LNCAP (cell line): ENCODE data around the gene ZNF782.

Source experiments
- TF ChIP-seq, protein P1 (sequence below): fragments of 450-650 bp; IDR thresholded peaks from 2 replicates; pipeline ENCODE4 v1.5.1; 2017; ENCODE audit warnings: mild to moderate bottlenecking

The ZNF782 gene

GRCh38 chr9:96858670-96859069 is 4.4 kb upstream of the ZNF782 start:
- TF ChIP-seq, protein P1, sequence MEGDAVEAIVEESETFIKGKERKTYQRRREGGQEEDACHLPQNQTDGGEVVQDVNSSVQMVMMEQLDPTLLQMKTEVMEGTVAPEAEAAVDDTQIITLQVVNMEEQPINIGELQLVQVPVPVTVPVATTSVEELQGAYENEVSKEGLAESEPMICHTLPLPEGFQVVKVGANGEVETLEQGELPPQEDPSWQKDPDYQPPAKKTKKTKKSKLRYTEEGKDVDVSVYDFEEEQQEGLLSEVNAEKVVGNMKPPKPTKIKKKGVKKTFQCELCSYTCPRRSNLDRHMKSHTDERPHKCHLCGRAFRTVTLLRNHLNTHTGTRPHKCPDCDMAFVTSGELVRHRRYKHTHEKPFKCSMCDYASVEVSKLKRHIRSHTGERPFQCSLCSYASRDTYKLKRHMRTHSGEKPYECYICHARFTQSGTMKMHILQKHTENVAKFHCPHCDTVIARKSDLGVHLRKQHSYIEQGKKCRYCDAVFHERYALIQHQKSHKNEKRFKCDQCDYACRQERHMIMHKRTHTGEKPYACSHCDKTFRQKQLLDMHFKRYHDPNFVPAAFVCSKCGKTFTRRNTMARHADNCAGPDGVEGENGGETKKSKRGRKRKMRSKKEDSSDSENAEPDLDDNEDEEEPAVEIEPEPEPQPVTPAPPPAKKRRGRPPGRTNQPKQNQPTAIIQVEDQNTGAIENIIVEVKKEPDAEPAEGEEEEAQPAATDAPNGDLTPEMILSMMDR: no peak

GRCh38 chr9:96858018-96858573 is 3.8 kb upstream of the ZNF782 start:
- TF ChIP-seq, protein P1: no peak

DNA sequence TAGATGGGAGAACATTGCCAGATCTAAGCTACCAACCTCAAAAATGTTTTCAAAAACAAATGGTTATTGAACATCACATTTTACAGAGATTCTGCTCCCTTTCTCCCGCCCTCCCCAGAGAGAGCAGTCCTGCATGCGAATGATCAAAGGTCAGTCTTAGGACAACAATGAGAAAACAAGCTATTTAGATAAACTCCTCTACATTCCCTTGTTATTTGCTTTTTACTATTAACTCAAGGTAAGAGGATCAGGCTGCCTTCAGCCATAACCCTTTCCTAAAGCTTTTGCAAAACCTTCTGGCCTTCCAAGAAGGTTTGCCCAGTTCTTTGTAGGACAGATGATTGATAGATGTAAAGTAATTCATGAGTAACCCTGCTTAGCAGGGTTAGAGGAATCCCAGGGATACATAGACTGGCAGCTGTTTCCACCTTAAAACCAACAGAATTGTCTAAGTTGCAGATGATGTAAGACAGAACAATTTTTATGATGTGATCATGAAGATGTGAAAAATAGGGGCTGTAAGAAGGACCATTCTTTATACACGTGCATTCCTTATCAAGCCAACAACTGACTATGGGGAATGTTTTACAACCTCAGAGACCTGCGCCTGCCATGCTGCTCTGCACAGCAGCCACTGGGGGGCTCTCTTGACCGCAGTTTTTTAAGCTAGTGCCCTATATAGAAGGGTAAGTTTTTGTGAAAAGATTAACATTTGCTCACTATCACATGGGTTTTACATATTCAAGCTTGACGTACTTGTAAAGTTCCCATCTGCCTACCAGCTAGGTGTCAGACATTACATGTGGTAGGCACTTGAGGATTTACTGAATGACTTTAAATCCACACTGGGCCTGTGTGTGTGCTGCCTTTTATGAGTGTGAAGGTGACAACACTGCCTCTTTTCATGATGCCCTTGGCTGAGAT is 2.3 kb upstream of the ZNF782 start:
- TF ChIP-seq, protein P1: peak; percentile 98

DNA sequence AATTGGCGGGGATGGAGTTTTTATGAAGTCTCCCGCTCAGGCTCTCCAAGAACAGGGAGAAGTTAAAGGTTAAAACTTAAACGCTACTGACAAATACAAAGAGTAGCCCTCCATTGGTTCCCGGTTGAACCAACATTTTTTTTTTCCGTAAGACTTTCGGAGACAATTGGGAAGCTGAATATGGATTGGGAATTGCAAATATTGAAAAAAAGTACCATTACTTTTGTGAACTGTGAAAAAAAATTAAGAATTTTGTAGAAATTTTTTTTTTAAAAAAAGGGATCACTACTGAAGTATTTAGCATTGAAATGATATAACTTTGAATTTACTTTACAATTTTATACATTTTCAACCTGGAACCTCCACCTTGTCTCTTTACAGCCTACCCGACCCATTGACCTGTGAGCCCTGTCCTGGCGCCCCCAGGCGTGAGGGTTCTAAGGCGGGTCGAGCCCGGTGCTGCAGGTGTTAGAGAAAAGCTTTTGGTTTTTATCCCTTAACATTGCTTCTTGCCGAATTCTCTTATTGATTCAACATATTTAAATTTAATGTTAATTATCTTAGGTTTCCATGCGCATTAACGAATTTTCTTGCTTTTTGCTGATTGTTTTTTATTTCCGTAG is 448 bp upstream of the ZNF782 start:
- TF ChIP-seq, protein P1: no peak

DNA sequence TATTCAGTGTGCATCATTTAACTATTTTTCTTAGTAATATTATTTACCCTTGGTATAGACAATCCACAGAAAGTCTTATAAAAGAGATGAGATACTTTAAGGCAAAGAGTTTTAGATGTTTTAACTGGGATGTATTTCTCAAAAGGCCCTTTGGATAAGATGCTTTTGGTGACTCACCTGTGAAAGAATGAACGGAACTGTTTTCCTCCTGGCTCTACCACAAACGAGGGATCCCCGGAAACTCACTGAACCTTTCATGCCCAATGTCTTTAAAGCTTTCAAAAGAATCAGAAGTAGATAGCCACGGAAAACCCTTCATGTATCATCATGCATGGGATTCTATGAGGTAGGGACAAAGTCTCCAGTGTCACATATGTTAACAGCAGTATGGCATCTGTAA is 1.6 kb downstream of the ZNF782 start:
- TF ChIP-seq, protein P1: no peak

DNA sequence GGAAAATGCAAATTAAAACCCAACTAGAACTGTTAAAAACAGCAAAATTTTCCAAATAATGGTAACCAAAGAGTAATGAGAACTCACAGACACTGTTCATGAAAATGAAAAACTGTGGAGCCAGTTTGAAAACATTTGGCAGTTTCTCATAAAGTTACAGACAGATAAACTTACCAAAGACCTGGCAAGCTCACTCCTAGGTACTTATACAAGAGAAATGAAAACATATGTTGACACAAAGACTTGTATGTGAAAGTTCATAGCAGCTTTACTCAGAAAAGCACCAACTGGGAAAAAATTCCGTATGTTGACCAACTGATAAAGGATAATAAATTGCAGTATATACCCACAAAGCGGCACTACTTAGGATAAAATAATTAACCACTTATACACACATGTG is 10.3 kb downstream of the ZNF782 start:
- TF ChIP-seq, protein P1: no peak

DNA sequence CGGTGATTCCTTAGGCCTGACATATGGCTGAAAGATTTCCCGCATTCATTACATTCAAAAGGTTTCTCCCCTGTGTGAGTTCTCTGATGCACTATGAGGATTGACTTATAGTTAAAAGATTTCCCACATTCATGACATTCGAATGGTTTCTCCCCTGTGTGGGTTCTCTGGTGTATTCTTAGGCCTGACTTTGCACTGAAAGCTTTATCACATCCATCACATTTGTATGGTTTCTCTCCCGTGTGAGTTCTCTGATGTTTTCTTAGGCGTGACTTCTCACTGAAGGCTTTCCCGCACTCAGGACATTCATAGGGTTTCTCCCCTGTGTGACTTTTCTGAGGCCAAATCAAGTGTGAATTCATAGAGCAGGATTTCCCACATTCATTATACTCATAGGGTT is 35.8 kb downstream of the ZNF782 start:
- TF ChIP-seq, protein P1: no peak
